Measurements from ENCODE around the gene GLUL.

Gene GLUL

GRCh38 chr1:182357913-182358312 is 33.7 kb downstream of the GLUL start:
- no peak overlapping the region for H3K4me3 ChIP-seq (ENCODE audit: low read length)
- no peaks in the 10 kb centered on the region for H3K79me2 ChIP-seq (ENCODE audit: control insufficient read depth, insufficient read depth, low read length)
- H2BK15ac ChIP-seq (replicated peaks; ENCODE audit: low read depth), result no peak overlapping the region
- no peak overlapping the region for H3K9ac ChIP-seq (ENCODE audit: low read length)
- H3K27me3 ChIP-seq (ENCODE audit: insufficient read depth, low read length, poor library complexity), result no peaks in the 10 kb centered on the region
- no peak for DNase-seq
- H3K4me2 ChIP-seq (ENCODE audit: low read length), result no peak overlapping the region
- no peaks in the 10 kb centered on the region for H3K4me1 ChIP-seq (ENCODE audit: control insufficient read depth, low read depth, low read length)
- no peak overlapping the region for H4K8ac ChIP-seq (ENCODE audit: low read depth, low read length)
- no peak overlapping the region for H3K4ac ChIP-seq (ENCODE audit: low read depth, low read length)
- no peak overlapping the region for H3K27ac ChIP-seq (ENCODE audit: low read depth, low read length)
- H2BK5ac ChIP-seq (ENCODE audit: low read length), result no peak overlapping the region
- H3K79me1 ChIP-seq (ENCODE audit: low read length), result no peaks in the 10 kb centered on the region
- no peak overlapping the region for H3K18ac ChIP-seq (ENCODE audit: low read length)
- H3K56ac ChIP-seq (ENCODE audit: low read length), result no peak overlapping the region
- H3K23ac ChIP-seq (ENCODE audit: low read length), result no peak overlapping the region
- H4K5ac ChIP-seq (ENCODE audit: low read length), result no peak overlapping the region
- no peak overlapping the region for H2AK5ac ChIP-seq (ENCODE audit: low read length)
- no peaks in the 10 kb centered on the region for H3K36me3 ChIP-seq (ENCODE audit: control insufficient read depth, insufficient read depth, low read length)
- H2BK120ac ChIP-seq (ENCODE audit: low read depth, low read length), result no peak overlapping the region
- no CpG with 5 or more reads among the region's 4 CpGs for WGBS (ENCODE audit: extremely low coverage, insufficient coverage, low lambda C conversion rate)

DNA sequence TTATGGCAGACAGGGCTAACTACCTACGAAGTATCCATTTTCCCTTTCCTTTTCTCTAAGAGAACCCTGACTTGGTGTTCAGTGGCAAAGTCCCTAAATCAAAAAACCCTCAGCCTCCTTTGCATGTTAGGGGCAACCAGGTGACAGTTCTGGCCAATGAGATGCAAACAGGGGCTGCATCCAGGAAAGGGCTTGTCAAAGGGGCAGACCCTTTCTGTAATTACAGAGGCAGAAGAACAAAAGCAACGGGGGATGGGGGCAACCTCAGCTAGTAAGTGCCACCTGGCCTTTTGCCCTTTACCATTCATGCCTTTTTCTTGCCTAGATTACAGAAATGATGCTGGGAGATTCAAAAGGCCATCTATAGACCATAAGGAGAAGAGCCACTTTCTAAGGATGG is 34.4 kb downstream of the GLUL start:
- Histone ChIP-seq H3K79me1 (ENCODE audit: low read length) (no peaks in the 10 kb centered on the region), H3K4me2 (ENCODE audit: low read length) (no peak overlapping the region), H3K4me1 (ENCODE audit: control insufficient read depth, low read depth, low read length) (no peaks in the 10 kb centered on the region), H2AK5ac (ENCODE audit: low read length) (no peak overlapping the region), H4K8ac (ENCODE audit: low read depth, low read length) (no peak overlapping the region), H3K23ac (ENCODE audit: low read length) (no peak overlapping the region), H3K27me3 (ENCODE audit: insufficient read depth, low read length, poor library complexity) (no peaks in the 10 kb centered on the region), H3K36me3 (ENCODE audit: control insufficient read depth, insufficient read depth, low read length) (no peaks in the 10 kb centered on the region), H2BK5ac (ENCODE audit: low read length) (no peak overlapping the region), H3K79me2 (ENCODE audit: control insufficient read depth, insufficient read depth, low read length) (no peaks in the 10 kb centered on the region), H3K9ac (ENCODE audit: low read length) (no peak overlapping the region), H3K4me3 (ENCODE audit: low read length) (no peak overlapping the region), H2BK120ac (ENCODE audit: low read depth, low read length) (no peak overlapping the region), H3K56ac (ENCODE audit: low read length) (no peak overlapping the region), H3K27ac (ENCODE audit: low read depth, low read length) (no peak overlapping the region), H2BK15ac (replicated peaks; ENCODE audit: low read depth) (no peak overlapping the region), H3K4ac (ENCODE audit: low read depth, low read length) (no peak overlapping the region), H4K5ac (ENCODE audit: low read length) (no peak overlapping the region), H3K18ac (ENCODE audit: low read length) (no peak overlapping the region)
- peak; percentile 13 for DNase-seq
- no CpG with 5 or more reads among the region's 2 CpGs for WGBS (ENCODE audit: extremely low coverage, insufficient coverage, low lambda C conversion rate)

DNA sequence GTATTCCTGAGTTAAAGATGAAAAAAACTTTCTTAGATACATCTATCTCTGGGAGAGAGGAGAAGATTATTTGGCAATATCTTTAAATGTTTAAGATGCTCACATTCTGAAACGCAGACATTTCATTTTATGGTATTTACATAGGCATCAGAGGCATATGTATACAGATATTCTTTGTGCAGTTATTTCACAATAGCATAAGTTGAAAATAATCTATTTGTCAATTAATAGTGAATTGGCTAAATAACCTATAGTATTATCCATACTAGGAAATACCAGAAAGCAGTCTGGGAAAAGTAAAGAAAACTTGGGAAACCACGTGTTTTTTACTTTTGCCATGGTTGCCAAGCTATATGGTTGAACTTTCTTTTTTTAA is 35.9 kb downstream of the GLUL start:
- Histone ChIP-seq H3K79me2 (ENCODE audit: control insufficient read depth, insufficient read depth, low read length) (no peaks in the 10 kb centered on the region), H3K4ac (ENCODE audit: low read depth, low read length) (no peak overlapping the region), H2BK15ac (replicated peaks; ENCODE audit: low read depth) (no peak overlapping the region), H3K79me1 (ENCODE audit: low read length) (no peaks in the 10 kb centered on the region), H2BK5ac (ENCODE audit: low read length) (no peak overlapping the region), H3K23ac (ENCODE audit: low read length) (no peak overlapping the region), H3K56ac (ENCODE audit: low read length) (no peak overlapping the region), H3K27me3 (ENCODE audit: insufficient read depth, low read length, poor library complexity) (no peaks in the 10 kb centered on the region), H3K4me3 (ENCODE audit: low read length) (no peak overlapping the region), H2AK5ac (ENCODE audit: low read length) (no peak overlapping the region), H3K9ac (ENCODE audit: low read length) (no peak overlapping the region), H4K5ac (ENCODE audit: low read length) (no peak overlapping the region), H4K8ac (ENCODE audit: low read depth, low read length) (no peak overlapping the region), H3K36me3 (ENCODE audit: control insufficient read depth, insufficient read depth, low read length) (no peaks in the 10 kb centered on the region), H3K4me2 (ENCODE audit: low read length) (no peak overlapping the region), H3K27ac (ENCODE audit: low read depth, low read length) (no peak overlapping the region), H3K4me1 (ENCODE audit: control insufficient read depth, low read depth, low read length) (no peaks in the 10 kb centered on the region), H2BK120ac (ENCODE audit: low read depth, low read length) (no peak overlapping the region), H3K18ac (ENCODE audit: low read length) (no peak overlapping the region)
- WGBS (ENCODE audit: extremely low coverage, insufficient coverage, low lambda C conversion rate), result no CpG with 5 or more reads among the region's 2 CpGs
- no peak for DNase-seq

DNA sequence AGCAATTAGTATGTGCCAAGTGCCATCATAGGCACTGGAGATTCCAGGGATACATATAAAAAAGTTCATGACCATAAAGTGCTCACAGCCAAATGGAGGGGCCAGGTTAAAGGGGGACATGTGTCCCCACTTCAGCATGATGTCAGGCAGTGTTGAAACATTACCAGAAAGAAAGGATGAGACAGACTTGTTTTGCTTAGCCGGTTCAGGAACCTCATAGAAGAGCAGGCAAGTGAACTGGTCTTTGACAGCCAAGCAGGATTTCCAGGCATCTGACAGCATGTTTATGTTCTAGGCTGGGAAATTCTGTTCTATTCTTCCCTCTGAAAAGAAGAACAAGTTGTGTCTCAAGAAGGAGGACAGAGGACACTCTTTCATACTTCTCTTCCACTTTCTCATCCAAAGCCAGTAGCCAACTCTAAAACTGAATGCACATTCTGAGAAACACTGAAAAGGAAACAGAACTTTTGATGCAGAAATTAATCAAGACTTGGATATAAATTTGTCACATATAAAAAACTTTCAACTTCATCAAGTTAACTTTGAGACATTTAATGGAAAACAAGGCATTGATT is 39.7 kb downstream of the GLUL start:
- no peak overlapping the region for H2AK5ac ChIP-seq (ENCODE audit: low read length)
- no peak overlapping the region for H3K23ac ChIP-seq (ENCODE audit: low read length)
- H3K27me3 ChIP-seq (ENCODE audit: insufficient read depth, low read length, poor library complexity), result no peaks in the 10 kb centered on the region
- H3K79me1 ChIP-seq (ENCODE audit: low read length), result no peaks in the 10 kb centered on the region
- no peak overlapping the region for H2BK5ac ChIP-seq (ENCODE audit: low read length)
- no CpG with 5 or more reads among the region's 1 CpG for WGBS (ENCODE audit: extremely low coverage, insufficient coverage, low lambda C conversion rate)
- no peak overlapping the region for H3K56ac ChIP-seq (ENCODE audit: low read length)
- H2BK120ac ChIP-seq (ENCODE audit: low read depth, low read length), result no peak overlapping the region
- no peak overlapping the region for H3K18ac ChIP-seq (ENCODE audit: low read length)
- no peaks in the 10 kb centered on the region for H3K36me3 ChIP-seq (ENCODE audit: control insufficient read depth, insufficient read depth, low read length)
- DNase-seq, result no peak
- H3K4ac ChIP-seq (ENCODE audit: low read depth, low read length), result no peak overlapping the region
- no peak overlapping the region for H4K8ac ChIP-seq (ENCODE audit: low read depth, low read length)
- no peak overlapping the region for H3K4me3 ChIP-seq (ENCODE audit: low read length)
- peaks cover 6% of the 10 kb centered on the region for H3K4me1 ChIP-seq (ENCODE audit: control insufficient read depth, low read depth, low read length)
- no peak overlapping the region for H2BK15ac ChIP-seq (replicated peaks; ENCODE audit: low read depth)
- no peaks in the 10 kb centered on the region for H3K79me2 ChIP-seq (ENCODE audit: control insufficient read depth, insufficient read depth, low read length)
- H3K4me2 ChIP-seq (ENCODE audit: low read length), result no peak overlapping the region
- H4K5ac ChIP-seq (ENCODE audit: low read length), result no peak overlapping the region
- H3K9ac ChIP-seq (ENCODE audit: low read length), result no peak overlapping the region
- no peak overlapping the region for H3K27ac ChIP-seq (ENCODE audit: low read depth, low read length)

DNA sequence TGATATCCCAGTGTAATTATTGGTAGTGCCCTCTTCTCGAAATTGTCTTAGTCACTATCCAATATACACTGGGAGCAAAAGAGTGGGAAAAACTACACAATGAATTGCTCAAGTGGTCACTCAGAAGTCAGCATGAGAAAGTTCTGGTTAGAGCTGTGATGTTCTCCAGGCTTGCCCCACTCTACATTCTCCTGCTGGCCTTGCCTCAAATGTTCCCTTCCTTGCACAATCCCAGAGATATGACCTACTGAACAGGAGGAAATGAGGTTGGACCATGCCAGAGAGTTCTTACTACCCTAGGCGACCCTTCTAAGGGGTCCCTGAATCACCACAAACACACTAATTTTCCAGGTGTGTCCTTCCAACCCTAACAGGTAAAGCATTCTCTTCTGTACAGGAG is 40.8 kb downstream of the GLUL start:
- Histone ChIP-seq H3K27ac (ENCODE audit: low read depth, low read length) (no peak overlapping the region), H3K56ac (ENCODE audit: low read length) (no peak overlapping the region), H3K36me3 (ENCODE audit: control insufficient read depth, insufficient read depth, low read length) (no peaks in the 10 kb centered on the region), H3K4me3 (ENCODE audit: low read length) (no peak overlapping the region), H3K79me2 (ENCODE audit: control insufficient read depth, insufficient read depth, low read length) (no peaks in the 10 kb centered on the region), H2BK15ac (replicated peaks; ENCODE audit: low read depth) (no peak overlapping the region), H3K27me3 (ENCODE audit: insufficient read depth, low read length, poor library complexity) (no peaks in the 10 kb centered on the region), H4K8ac (ENCODE audit: low read depth, low read length) (no peak overlapping the region), H3K79me1 (ENCODE audit: low read length) (no peaks in the 10 kb centered on the region), H4K5ac (ENCODE audit: low read length) (no peak overlapping the region), H3K23ac (ENCODE audit: low read length) (no peak overlapping the region), H3K4ac (ENCODE audit: low read depth, low read length) (no peak overlapping the region), H2BK120ac (ENCODE audit: low read depth, low read length) (no peak overlapping the region), H3K18ac (ENCODE audit: low read length) (no peak overlapping the region), H3K4me2 (ENCODE audit: low read length) (no peak overlapping the region), H3K4me1 (ENCODE audit: control insufficient read depth, low read depth, low read length) (peaks cover 6% of the 10 kb centered on the region), H2BK5ac (ENCODE audit: low read length) (no peak overlapping the region), H3K9ac (ENCODE audit: low read length) (no peak overlapping the region), H2AK5ac (ENCODE audit: low read length) (no peak overlapping the region)
- no CpG with 5 or more reads among the region's 2 CpGs for WGBS (ENCODE audit: extremely low coverage, insufficient coverage, low lambda C conversion rate)
- DNase-seq, result no peak

DNA sequence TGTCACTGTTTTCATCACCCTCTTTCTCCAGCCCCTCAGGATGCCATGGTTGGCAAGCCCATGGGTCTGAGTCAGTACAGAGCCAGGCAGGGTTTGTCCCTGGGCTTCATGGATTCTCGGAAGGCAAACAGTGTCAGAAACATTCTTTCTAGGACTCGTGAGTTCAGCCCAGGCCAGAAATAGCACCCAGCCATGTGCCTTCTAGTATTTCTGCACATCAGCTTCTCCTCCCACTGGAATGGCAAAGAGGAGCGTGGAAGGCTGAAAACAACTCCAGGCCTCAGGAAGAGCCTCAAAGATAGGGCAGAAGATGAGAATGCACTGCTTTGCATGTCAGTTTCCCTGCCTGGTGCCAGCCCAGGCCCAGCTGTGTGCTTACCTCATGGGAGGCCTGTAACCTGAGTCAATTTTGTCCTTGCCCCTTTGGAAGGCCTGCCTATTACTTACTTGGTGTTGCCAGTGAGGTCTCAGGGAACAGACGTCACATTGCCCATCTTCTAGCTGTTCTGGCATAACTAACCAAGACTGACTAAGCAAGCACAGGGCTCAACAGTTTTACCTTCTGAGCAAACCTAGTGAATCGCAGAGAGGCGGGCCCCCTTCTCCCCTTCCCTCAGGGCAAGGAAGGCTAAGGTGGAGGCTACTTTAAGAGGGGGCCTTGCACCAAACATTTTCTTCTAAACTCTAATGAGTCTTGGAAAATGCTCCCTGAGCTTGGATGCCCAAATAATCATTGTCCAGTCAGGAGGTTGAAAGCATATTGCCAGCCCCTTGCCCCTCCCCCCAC is 42.4 kb downstream of the GLUL start:
- Histone ChIP-seq H2BK5ac (ENCODE audit: low read length) (no peak overlapping the region), H3K4ac (ENCODE audit: low read depth, low read length) (no peak overlapping the region), H4K5ac (ENCODE audit: low read length) (no peak overlapping the region), H3K4me2 (ENCODE audit: low read length) (no peak overlapping the region), H4K8ac (ENCODE audit: low read depth, low read length) (no peak overlapping the region), H3K4me3 (ENCODE audit: low read length) (no peak overlapping the region), H3K27ac (ENCODE audit: low read depth, low read length) (no peak overlapping the region), H3K79me1 (ENCODE audit: low read length) (no peaks in the 10 kb centered on the region), H3K9ac (ENCODE audit: low read length) (no peak overlapping the region), H2BK15ac (replicated peaks; ENCODE audit: low read depth) (no peak overlapping the region), H2BK120ac (ENCODE audit: low read depth, low read length) (no peak overlapping the region), H3K27me3 (ENCODE audit: insufficient read depth, low read length, poor library complexity) (no peaks in the 10 kb centered on the region), H3K79me2 (ENCODE audit: control insufficient read depth, insufficient read depth, low read length) (no peaks in the 10 kb centered on the region), H3K36me3 (ENCODE audit: control insufficient read depth, insufficient read depth, low read length) (no peaks in the 10 kb centered on the region), H3K4me1 (ENCODE audit: control insufficient read depth, low read depth, low read length) (peaks cover 6% of the 10 kb centered on the region), H2AK5ac (ENCODE audit: low read length) (no peak overlapping the region), H3K56ac (ENCODE audit: low read length) (peak overlapping the region; percentile 25), H3K18ac (ENCODE audit: low read length) (no peak overlapping the region), H3K23ac (ENCODE audit: low read length) (no peak overlapping the region)
- peak; percentile 21 for DNase-seq
- no CpG with 5 or more reads among the region's 6 CpGs for WGBS (ENCODE audit: extremely low coverage, insufficient coverage, low lambda C conversion rate)
